GM21825 (cell line): ENCODE measurements around the gene GSG1L2.

Experiments
- ATAC-seq: cut with Tn5 transposase; IDR thresholded peaks from one replicate; pipeline ENCODE4 v1.9.1; 2021; ENCODE audit warnings: mild to moderate bottlenecking, moderate library complexity; ENCODE audit not compliant: unreplicated experiment

The GSG1L2 gene

DNA sequence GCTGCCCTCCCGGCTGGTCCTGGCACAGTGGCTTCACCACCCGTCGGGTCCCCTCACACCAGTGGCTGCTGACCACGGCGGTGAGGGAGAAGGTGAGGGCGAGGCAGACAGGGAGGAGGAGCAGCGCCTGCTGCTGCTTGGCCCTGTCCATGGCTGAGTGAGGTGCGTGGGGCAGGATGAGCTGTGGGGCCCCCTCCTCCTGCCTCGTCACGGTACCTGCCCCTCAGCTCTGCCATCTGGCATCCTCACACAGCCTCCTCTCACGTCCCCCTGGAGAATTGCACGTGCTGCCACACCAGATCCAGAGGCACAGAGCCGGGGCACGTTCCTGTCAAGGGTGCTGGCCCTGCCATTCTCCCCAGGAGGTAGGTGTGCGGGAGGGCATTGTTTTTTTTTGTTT is at the start of gene GSG1L2:
GSG1L2 (minus strand) TSS at position 159 of the 400 bp plus-strand sequence; CDS start at position 151, 8 bp downstream.
- no peak for ATAC-seq

DNA sequence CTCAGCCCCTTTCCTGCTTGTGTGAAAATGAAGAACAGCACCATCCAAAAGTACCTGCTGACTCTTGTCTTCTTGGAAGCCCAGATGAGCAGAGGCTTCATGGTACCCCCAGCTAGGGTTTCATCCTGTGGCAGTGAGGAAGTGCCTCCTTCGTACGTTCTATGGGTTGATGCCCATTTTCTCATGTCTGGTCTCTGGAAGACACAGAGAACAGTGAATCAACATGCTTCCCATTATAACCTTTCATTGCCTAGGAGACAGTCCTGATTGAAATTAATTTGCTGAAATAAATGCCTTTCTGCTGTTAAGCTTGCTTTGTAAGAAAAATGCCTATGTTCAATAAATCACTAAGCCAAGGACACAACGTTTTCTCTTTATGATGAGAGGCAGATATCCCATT is 46.7 kb upstream of the GSG1L2 start:
- no peak for ATAC-seq

DNA sequence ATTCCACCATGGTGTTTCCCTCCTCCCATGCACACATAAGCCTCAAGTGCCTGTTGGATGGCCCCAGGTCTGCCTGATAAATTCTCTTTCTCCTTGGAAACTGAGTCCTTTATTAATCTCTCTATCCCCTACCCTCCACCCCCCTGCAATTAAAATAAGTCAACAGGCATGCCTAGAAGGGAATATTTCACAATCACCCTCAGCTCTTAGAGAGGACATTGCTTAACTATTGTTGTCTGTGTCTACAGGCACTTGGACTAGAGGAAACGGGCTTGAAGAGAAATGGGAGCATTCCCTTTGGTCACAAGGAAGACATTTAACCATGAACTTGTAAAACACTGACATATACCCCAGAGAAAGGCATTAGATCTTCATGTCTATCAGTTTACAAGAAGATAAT is 43.7 kb upstream of the GSG1L2 start:
- no peak for ATAC-seq

DNA sequence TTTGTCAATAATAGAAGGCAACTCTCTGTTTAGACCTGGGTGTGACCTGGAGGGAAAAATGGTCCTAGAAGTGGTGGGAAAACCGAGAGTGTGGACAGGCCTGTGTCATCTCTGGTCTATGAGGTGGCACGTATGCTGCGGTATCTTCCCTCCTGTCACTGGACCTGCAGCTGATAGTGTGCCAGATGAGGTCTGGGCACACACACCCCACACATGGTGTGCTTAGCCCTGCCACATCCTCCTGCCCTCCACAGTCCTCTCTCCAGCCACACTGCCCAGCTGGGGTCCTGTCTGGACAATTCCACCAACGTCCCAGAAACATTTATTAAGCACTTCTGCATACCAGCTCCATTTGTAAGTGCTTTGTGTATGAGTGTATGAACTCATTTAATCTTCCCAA is 41.1 kb upstream of the GSG1L2 start:
- no peak for ATAC-seq

DNA sequence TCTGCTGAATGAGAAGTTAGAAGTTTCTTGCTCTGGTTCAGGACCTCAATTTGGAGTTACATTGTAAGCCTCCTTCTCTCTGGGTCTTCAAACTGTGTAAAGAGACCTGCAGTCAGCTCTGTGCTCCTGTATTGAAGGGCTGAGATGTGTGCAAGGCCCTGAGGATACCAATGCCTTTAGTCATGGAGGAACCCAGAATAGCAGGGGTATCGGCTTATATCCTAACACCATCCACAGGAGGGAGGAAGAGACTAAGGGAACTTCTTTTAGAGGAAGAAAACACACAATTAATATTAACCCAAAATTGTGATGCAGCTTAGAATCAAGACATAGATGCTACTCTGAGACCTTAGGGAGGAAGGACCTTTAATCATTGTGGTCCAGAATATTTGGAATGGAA is 40.3 kb upstream of the GSG1L2 start:
- no peak for ATAC-seq

DNA sequence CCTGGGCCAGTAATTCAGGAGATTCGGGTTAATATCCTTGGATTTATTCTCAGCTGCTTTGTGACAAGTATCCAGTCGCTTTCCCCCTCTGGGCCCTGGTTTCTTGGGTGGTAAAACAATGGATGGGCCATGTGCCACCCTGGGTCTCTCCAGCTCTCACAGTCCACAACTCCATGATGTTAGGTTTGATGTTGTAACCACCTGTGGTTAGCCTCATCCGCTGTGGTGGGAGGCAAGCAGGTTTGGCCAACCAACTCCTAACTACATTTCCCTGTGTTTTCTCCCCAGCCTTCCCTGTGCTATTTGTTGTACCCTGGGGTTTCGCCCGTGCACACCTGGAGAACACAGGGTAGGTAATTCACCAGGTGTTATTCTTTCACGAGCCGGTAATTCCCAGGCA is 39.0 kb upstream of the GSG1L2 start:
- ATAC-seq = no peak

DNA sequence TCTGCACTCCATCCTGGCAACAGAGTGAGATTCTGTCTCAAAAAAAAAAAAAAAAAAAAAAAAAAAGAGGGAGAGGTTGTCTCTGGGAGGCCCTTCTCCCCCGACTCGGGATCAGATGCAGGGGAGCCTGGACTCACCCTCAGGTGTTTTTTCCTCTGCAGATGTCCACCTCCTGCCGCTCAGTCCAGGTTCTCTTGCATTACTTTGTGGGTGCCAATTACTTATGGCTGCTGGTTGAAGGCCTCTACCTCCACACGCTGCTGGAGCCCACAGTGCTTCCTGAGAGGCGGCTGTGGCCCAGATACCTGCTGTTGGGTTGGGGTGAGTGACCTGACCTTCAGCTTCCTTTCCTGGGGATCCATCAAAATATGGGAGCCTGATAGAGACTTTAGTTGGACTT is 37.9 kb upstream of the GSG1L2 start:
- ATAC-seq = no peak

DNA sequence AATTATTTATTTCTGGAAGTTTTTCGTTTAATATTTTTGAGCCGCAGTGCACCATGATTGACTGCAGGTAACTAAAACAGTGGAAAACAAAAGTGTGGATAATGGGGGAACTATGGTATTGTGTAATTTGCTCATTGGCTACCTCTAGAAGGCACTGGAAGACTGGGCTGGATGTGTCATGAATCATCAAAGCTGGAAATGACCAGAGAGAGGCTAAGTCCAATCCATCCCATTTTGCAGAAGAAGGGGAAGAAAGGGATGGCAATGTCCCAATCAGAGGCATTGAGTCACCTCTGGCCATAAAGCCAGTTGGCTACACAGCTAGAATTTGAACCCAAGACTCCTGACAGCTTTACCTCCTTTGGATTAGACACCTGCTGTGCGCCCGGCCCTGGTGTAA is 33.2 kb upstream of the GSG1L2 start:
- no peak for ATAC-seq

DNA sequence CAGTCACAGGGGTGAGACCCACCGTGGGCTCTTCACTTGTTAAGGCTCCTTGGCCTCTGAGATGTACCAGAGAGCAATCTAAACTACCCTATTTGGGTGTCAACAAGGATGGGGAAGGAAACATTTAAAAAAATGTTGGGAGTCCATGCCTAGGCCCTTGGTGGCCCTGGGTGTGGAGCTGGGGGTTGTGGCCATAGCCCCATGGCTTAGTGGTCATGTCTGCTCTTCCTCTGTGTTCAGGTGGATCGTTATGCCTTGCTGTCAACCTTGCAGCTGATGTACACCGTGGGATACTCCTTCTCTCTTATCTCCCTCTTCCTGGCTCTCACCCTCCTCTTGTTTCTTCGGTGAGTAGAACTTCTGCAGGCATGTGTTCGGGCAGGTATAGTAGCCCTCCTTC is 32.4 kb upstream of the GSG1L2 start:
- ATAC-seq = no peak

DNA sequence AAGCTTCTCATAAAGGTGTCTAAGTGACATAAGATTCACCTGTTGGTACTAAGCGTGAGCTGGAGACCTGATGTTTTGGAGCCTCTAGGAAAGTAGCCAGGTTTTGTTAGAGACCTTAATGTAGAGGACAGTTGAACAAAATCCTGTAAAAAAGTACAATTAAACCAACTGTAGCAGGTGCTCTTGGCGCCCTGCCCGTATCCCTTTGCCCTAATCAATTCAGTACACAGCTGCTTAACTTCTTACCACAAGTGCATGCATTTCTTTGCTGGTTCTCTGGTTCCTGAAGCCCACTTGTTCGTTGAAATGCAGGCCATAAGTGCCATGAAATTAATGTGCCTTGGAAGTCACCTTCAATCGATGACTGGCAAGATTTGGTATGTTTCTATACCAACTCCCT is 28.3 kb upstream of the GSG1L2 start:
- no peak for ATAC-seq

DNA sequence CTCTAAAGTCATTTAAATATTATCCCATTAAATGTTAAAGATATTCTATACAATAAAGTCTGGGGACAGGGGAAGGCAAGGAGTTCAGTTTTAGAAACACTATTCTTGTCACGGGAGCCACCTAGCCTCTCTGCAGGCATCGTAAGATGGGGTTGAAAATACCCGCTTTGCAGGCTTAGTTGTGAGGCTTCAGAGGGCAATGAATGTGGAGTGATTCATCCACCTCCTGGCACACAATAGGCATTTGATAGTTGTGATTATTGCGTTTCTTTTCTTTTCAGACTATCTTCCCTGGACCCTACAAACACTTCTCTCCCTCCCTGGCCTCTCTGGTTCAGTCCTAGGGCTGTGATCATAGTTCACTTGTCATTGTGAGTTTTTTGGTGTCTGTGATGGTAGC is 23.4 kb upstream of the GSG1L2 start:
- ATAC-seq = no peak

DNA sequence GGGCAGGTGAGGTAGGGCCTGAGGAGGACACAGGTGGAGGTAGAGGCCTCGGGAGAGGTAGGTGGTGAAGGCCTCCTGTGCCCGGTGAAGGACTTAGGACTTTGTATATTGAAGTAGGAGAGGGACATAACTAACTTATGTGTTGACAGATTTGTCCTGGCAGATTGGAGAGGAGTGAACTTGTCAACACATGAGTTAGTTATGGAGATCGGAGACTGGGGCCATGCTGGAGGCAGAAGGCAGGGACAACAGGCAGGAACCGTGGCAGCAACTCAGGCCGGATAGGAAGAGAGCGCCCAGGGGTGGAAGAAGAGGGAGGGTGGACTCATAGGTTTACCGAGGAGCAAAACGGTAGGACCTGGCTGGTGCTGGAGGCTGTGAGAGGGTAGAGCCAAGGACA is 22.3 kb upstream of the GSG1L2 start:
- ATAC-seq = no peak

DNA sequence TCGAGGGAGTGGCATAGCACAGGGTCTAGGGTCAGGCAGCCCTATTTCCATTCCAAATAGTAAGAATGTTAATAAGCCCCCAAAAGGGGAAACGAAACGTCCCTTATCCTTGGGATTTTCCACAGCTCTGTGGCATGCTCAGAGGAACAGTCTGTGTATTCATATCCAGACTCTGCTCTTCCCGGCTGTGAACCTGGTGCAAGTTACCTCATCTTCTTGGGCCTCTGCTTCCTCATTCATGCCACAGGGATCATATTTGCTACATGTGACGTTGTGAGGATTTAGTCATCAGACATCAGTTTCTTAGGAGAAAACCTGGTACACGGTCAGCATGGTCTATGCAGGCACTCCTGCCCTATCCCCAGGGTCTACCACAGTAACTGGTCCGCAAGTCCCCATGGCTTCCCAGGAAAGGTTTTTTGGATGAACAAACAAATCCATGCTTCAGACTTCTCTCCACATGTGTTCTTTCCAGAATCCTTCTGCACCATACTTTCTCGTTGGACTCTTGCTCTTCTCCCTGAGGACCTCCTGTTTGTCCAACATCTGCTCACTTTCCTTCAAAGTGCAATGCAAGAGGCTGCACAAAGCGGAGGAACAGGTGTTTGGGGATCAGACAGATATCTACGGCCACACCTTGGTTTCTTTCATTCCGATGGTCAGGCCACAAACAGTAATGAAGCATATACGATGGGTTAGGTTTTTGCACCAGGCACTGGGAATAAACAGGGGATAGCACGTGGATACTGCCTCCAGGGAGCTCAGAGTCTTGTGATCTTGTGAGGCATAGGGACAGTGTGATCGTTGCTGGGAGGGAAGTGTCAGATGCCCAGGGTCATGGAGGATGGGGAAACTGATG is 21.5 kb upstream of the GSG1L2 start:
- no peak for ATAC-seq

DNA sequence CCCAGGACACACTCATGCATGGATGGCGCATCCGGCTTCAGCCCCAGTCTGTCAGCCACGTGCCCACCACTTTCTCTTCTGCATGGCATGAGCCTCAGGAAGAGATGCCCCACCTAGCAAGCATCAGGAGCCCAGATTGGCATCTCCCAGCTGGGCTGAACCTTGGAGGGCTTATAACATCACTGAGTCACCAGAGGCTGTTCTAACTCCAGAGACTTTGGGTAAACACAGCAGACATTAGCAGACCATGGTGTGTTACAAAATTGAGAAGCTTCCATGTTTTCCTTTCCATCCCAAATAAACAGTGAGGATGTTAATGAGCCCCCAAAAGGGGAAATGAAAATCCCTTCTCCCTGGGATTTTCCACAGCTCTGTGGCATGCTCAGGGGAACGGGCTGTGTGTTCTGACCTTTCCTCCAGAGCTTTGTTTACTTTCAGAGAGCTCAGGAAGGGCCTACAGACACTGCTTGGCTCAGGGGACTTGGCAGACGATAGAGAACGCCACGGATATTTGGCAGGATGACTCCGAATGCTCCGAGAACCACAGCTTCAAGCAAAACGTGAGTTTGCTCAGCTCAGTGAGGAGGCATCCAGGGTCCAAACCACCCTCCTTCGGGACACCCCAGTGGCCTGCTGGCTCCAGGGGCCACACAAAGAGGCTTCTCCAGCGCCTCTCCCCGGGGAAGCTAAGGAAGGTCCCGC is 20.3 kb upstream of the GSG1L2 start:
- ATAC-seq = no peak

DNA sequence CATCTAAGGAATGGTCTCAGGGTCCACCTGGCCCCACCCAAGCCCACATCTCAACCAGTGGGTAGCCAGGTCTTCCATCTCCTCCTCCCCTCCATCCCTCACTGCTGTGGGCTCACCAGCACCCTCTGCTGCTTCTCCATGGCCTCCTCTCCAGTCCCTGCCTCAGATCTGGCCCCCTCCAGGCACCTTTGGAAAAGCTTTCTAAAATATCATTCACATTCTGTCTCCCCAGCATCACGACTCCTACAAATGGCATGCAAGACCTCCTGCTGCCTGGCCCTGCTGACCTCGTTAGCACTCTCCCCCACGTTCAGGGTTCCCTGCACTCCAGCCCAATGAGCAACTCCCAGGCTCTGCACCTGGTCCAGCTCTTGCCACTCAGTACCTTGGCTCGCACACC is 17.6 kb upstream of the GSG1L2 start:
- no peak for ATAC-seq

DNA sequence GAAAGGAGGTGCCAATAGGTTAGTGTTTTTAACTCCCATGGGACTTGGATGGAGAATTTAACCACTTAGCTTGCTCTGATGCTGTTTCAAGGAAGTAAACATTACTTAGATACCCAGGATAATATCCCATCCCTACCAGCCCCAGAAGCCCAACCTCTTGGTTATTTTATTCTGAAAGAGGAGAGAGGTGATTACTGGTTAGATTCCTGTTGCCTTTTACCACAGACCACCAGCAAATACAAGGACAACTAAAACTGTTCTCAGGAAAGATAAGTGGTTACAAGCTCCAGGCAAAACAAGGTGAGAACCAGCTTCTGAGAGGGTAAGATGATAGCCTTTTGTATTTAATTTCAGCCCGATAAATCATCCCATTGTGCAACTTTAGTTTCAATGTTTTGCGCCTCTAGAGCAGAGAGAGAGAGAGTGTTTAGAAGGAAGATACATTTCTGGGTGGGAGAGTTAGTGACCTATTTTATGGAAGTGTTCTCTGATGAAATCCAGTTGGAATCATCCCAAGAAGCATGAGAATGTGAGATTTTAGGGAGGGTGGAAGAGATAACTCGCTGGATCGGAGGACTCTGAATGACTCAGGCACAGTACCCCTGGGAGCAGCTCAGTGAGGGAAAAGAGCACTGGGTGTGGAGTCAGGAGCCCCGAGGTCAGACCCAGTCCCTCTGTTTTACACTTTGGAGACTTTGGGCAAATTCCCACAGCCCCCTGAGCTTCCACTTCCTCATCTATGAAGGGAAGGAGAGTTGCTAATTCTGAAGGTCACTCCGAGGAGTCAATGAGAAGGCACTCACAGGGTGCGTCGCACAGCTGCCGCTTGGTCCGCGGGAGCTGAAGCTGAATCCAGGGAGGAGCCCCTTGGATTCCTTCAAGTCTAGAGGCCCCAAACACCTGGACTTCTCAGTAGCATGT is 15.9 kb upstream of the GSG1L2 start:
- no peak for ATAC-seq

DNA sequence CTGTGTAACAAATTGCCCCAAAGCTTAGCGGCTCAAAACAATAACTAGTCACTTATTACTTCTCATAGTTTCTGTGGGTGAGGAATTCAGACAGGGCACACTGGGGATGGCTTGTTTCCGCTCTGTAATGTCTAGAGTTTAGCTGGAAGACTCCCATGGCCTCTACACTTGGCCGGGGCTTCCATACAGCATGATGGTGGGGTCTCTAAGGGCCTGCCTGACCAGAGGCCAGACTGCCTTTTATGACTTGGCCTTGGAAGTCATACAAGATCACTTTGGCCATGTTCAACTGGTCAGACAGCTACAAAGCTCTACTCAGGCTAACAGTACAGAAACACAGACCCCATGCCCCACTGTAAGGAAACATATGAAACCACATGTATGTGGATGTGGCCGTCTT is 12.0 kb upstream of the GSG1L2 start:
- no peak for ATAC-seq

DNA sequence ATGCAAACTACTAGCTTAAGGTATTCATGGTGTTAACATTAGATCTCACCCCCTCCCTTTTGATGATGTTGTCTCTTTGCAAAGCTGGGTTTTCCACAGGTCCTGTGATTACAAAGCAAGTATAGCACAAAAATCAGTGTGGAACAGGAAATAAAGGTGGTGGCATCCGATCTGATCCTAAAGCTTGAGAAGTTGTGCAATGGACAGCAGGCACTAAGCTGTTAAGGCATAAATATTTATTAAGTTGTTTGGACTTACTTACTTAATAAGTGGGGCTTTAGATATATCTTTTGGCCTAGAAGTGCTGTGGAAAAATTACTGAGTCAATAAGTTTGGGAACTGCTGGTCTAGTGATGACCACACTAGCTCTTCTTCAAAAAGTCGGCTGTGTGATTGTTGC is 8.8 kb upstream of the GSG1L2 start:
- no peak for ATAC-seq

DNA sequence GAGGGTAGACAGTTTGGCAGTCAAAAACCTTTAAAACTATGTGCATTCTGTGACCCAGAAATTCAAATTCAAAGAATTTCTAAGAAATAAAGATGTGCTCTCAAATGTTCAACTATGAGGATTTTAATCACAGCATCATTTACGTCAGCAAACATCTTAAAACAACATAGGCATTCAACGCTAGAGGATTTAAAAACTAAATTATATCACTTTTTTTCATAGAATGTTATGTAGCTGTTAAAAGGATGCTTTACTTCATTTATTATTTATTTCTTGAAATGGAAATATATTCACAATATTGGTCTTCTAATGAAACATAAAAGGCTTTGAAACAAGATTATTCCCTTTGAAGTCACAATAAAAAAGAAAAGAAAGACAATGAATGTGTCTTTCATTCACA is 7.5 kb upstream of the GSG1L2 start:
- ATAC-seq = no peak

DNA sequence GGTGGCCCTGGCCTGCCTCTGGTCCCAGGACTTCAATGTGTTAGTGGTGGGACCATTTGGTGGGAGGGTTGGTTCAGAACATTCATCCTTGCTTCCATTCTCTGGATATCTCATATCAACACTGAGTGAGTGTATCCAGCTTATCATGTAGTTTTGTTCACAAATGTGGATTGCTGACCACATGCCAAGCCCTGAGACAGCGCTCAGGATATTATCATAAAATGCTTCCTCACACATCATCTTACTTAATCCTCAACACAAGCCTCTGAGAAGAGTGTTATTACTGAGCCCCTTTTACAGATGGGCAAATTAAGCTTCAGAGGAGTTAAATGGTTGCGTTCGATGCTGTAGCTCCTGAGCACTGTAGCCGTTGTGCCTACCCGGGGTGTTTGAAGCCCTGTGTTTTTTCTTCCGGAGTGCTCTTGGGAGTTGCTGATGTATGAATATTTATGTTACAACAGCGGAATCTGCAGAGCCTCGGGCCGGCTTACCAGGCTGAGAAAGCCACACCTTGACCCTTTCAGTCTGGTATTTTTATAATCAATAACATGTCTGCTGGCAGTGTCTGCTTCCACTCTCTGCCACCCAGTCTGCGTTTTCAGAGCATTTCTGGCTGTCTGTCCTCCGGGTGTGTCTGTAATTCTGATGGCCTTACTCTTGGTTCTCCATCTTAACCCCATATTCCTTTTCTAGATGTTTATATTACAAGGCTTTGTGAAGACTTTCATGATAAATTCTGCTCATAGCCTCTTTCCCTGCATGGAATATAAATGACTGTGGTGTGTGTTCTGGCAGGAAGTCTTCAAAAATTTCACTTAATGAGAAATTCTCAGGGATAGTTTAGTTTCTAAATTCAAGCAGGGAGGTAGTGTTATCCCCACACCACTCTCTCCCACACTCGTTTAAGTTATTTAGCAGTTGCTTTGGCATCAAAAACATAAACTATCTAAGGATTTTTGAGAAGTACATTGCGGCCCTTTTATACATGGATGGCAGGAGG is 6.7 kb upstream of the GSG1L2 start:
- ATAC-seq = no peak
